ENCODE results near the gene ADIPOQ.
"Not testable (repeated sequence)": the region's sequence is repeated elsewhere in the genome, so short reads cannot be mapped to it uniquely, and the experiment has no call there.

GRCh38 chr3:186866095-186866494 is 23.6 kb downstream of the ADIPOQ start:
- not testable (repeated sequence) for TF ChIP-seq EZH2phosphoT487 (IDR thresholded peaks at IDR 0.05; ENCODE audit: borderline replicate concordance, low read depth); CTCF (IDR thresholded peaks at IDR 0.05); MAX (IDR thresholded peaks at IDR 0.05; ENCODE audit: low read depth); IRF3 (IDR thresholded peaks at IDR 0.05; ENCODE audit: low read depth, low read length); RFX5 (IDR thresholded peaks at IDR 0.05; ENCODE audit: low read length); TCF12 (IDR thresholded peaks at IDR 0.05); ELF1 (IDR thresholded peaks at IDR 0.05); REST (IDR thresholded peaks at IDR 0.05; ENCODE audit: low read depth, low read length); POLR2AphosphoS5 (IDR thresholded peaks at IDR 0.05; ENCODE audit: low read depth, low read length); YY1 (IDR thresholded peaks at IDR 0.05; ENCODE audit: low read depth); ZBTB33 (IDR thresholded peaks at IDR 0.05; ENCODE audit: borderline replicate concordance, low read depth); USF2 (IDR thresholded peaks at IDR 0.05; ENCODE audit: borderline replicate concordance, low read depth, low read length); TAF1 (IDR thresholded peaks at IDR 0.05; ENCODE audit: borderline replicate concordance, low read depth, low read length)
